H1 (cell line): ENCODE results near the gene GLS2.
"Not testable (repeated sequence)": the region's sequence is repeated elsewhere in the genome, so short reads cannot be mapped to it uniquely, and the experiment has no call there.

Experiments
- CBX5 ChIP-seq: fragments of 300-800, 300-1000 bp; sonication (generic); IDR thresholded peaks from 2 replicates; pipeline ENCODE4 v1.7.1; 2016; ENCODE audit warnings: antibody characterized with exemption, low read length, low read depth
- CEBPB ChIP-seq: IDR thresholded peaks from 2 replicates; pipeline ENCODE4 v1.6.1; 2012; ENCODE audit warnings: low read depth, low read length
- JUN ChIP-seq: IDR thresholded peaks from 2 replicates; pipeline ENCODE4 v1.6.1; 2011; ENCODE audit warnings: low read depth, mild to moderate bottlenecking, improper control_type of control experiment, low read length
- POLR2A ChIP-seq, 2 experiments: IDR thresholded peaks; 1 replicate in 1 of 2; 2 replicates in 1 of 2; pipeline ENCODE4 v1.6.1; 2011; ENCODE audit warnings: low read depth in 2 of 2, low read length in 2 of 2, mild to moderate bottlenecking in 2 of 2; ENCODE audit errors: control extremely low read depth in 1 of 2
- TF ChIP-seq, protein P1 (sequence below), 3 experiments: IDR thresholded peaks; 1 replicate in 2 of 3; 2 replicates in 1 of 3; pipeline versions ENCODE4 v1.5.1 to v1.6.1; 2011; ENCODE audit warnings: low read length in 3 of 3, mild to moderate bottlenecking in 3 of 3, inconsistent platforms in 2 of 3, low read depth in 1 of 3, moderate library complexity in 1 of 3; ENCODE audit not compliant: insufficient read depth in 1 of 3; ENCODE audit errors: control extremely low read depth in 1 of 3
- TF ChIP-seq, protein P2 (sequence below): IDR thresholded peaks from 2 replicates; pipeline ENCODE4 v1.6.1; 2011; ENCODE audit warnings: low read length, improper control_type of control experiment

DNA sequence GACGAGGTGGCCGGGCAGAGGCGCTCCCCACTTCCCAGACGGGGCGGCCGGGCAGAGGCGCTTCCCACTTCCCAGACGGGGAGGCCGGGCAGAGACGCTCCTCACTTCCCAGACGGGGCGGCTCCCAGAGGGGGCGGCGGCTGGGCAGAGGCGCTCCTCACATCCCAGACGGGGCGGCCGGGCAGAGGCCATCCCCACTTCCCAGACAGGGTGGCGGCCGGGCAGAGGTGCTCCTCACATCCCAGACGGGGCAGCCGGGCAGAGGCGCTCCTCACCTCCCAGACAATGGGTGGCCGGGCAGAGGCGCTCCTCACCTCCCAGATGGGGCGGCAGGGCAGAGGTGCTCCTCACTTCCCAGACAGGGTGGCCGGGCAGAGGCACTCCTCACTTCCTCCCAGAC, 6.5 kb upstream of the GLS2 start:
- TF ChIP-seq POLR2A (IDR thresholded peaks at IDR 0.05; ENCODE audit: control extremely low read depth in 1 of 2, low read depth in 2 of 2, low read length in 2 of 2); JUN; CEBPB; CBX5: not testable (repeated sequence)
- TF ChIP-seq, protein P1, sequence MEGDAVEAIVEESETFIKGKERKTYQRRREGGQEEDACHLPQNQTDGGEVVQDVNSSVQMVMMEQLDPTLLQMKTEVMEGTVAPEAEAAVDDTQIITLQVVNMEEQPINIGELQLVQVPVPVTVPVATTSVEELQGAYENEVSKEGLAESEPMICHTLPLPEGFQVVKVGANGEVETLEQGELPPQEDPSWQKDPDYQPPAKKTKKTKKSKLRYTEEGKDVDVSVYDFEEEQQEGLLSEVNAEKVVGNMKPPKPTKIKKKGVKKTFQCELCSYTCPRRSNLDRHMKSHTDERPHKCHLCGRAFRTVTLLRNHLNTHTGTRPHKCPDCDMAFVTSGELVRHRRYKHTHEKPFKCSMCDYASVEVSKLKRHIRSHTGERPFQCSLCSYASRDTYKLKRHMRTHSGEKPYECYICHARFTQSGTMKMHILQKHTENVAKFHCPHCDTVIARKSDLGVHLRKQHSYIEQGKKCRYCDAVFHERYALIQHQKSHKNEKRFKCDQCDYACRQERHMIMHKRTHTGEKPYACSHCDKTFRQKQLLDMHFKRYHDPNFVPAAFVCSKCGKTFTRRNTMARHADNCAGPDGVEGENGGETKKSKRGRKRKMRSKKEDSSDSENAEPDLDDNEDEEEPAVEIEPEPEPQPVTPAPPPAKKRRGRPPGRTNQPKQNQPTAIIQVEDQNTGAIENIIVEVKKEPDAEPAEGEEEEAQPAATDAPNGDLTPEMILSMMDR (IDR thresholded peaks at IDR 0.05; ENCODE audit: control extremely low read depth in 1 of 3, insufficient read depth in 1 of 3, low read depth in 1 of 3, low read length in 3 of 3) = not testable (repeated sequence)
- TF ChIP-seq, protein P2, sequence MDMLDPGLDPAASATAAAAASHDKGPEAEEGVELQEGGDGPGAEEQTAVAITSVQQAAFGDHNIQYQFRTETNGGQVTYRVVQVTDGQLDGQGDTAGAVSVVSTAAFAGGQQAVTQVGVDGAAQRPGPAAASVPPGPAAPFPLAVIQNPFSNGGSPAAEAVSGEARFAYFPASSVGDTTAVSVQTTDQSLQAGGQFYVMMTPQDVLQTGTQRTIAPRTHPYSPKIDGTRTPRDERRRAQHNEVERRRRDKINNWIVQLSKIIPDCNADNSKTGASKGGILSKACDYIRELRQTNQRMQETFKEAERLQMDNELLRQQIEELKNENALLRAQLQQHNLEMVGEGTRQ = not testable (repeated sequence)
